HG03571 (cell line): ENCODE results near the gene IAPP.
"Not testable (repeated sequence)": the region's sequence is repeated elsewhere in the genome, so short reads cannot be mapped to it uniquely, and the experiment has no call there.

ENCODE experiments used
- ATAC-seq: cut with Tn5 transposase; IDR thresholded peaks from one replicate; pipeline ENCODE4 v1.9.1; 2021; ENCODE audit not compliant: unreplicated experiment

Gene IAPP

GRCh38 chr12:21379218-21379617 is 6.5 kb downstream of the IAPP start:
- no peak for ATAC-seq

- ATAC-seq = not testable (repeated sequence)
Measured at GRCh38 chr12:21381320-21381719, 8.6 kb downstream of the IAPP start.

DNA sequence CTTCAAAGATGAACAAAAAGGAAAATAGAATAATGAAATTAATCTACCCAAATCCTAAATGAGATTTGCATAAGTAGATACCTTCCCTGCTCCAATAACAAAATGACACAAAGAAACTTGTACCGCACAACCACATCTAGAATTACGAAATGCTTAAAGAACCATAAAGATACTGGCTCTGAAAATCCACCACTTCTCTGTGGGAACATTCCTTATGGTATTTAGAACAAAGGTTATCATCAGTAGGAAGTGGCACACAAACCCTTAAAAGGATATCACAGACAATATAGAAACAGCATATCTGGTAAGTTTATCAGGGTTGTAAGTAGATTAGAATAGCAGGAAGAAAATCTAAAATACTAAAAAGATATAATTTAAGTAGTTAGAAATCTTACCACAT is 11.6 kb downstream of the IAPP start:
- ATAC-seq = no peak

GRCh38 chr12:21387174-21387573 is 14.5 kb downstream of the IAPP start:
- ATAC-seq = no peak

DNA sequence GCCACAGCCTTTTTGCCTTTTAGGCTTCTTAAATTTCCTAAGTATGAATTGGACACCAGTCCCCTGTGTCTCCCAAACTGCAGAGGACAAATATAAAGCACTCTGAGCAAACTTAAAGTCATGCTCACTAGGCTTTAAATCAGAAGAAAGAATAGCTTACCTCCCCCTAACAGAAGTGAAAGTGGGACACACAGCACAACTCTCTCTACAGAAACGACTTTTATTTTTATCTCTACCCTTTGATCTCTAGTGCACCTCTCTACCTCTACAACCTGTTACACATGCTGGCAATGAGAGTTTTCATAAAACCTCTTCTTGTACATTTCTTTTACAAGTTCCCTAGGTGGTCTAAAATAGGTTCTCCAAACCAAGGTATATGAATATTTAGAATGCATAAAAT is 19.7 kb downstream of the IAPP start:
- no peak for ATAC-seq

DNA sequence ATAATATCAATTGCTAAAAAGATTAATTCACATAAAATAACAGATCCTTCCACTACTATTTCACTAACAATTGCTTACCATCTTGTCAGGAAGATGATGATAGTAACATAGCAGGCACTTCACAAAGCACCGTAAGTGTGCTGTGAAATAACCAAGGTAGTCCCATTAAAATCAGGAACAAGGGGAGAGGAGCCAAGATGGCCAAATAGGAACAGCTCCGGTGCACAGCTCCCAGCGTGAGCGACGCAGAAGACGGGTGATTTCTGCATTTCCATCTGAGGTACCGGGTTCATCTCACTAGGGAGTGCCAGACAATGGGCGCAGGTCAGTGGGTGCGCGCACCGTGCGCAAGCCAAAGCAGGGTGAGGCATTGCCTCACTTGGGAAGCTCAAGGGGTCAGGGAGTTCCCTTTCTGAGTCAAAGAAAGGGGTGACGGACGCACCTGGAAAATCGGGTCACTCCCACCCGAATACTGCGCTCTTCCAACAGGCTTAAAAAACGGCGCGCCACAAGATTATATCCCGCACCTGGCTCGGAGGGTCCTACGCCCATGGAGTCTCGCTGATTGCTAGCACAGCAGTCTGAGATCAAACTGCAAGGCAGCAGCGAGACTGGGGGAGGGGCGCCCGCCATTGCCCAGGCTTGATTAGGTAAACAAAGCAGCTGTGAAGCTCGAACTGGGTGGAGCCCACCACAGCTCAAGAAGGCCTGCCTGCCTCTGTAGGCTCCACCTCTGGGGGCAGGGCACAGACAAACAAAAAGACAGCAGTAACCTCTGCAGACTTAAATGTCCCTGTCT is 22.3 kb downstream of the IAPP start:
- ATAC-seq = not testable (repeated sequence)

- ATAC-seq = no peak
Measured at GRCh38 chr12:21413369-21414277, 40.9 kb downstream of the IAPP start.

DNA sequence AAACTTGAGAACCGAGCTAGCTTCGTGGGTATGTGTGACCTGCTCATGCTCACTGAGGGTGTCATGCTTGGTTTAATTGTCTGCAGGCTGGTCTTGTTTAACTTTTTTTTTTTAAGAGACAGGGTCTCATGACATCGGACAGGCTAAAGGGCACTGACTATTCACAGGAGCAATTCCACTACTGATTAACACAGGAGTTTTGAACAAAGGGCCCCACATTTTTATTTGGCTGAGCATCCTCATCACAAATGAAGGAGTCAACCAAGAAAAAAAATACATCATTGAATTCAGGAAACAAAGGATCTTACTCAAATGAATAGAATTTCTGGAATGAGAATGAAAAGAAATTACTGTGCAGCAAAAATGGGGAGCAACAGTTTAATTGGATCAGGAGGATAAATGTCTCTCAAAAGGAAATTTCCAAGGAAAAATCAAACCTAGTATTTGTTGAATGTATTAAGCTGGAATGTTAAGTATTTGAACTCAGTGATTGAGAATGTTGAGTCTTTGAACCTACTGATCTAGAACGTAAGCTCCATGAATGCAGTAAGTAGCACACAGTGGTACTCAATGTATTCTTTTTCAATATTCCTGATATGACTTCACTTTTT is 43.9 kb downstream of the IAPP start:
- ATAC-seq = no peak

DNA sequence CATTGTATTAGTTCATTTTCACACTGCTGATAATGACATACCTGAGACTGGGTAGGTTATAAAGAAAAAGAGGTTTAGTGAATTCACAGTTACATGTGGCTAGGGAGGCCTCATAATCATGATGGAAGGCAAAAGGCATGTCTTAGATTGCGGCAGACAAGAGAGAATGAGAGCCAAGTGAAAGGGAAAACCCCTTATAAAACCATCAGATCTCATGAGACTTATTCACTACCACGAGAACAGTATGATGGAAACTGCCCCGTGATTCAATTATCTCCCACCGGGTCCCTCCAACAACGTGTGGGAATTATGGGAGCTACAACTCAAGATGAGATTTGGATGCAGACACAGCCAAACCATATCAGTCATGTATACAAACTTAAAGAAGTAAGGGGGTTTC is 45.7 kb downstream of the IAPP start:
- not testable (repeated sequence) for ATAC-seq

- not testable (repeated sequence) for ATAC-seq
Measured at GRCh38 chr12:21419009-21419699, 46.5 kb downstream of the IAPP start.

GRCh38 chr12:21428241-21428640 is 55.5 kb downstream of the IAPP start:
- ATAC-seq = no peak
